Sigmoid colon (tissue), 7 donors: ENCODE measurements around the gene TTC12. TPM values are rescaled to one million over a fixed set of nuclear protein-coding genes. Genes with fewer than 3 reads are reported as not detected.
A peak's percentile ranks its signal among the peaks of the same experiment; 100 is the strongest.

Experiments
- DNase-seq: peaks from one replicate; pipeline ENCODE4 v3.0.0-alpha.2; 2019
- H3K27ac ChIP-seq, 4 donors: fragments of 200-600 bp; sonication (generic); one replicate each; pipeline ENCODE4 v1.5.1; 2016 to 2019; ENCODE audit warnings: mild to moderate bottlenecking in 1 of 4
- H3K27me3 ChIP-seq, 3 donors: fragments of 200-600 bp; sonication (generic); one replicate each; pipeline ENCODE4 v1.5.1; 2019; ENCODE audit warnings: mild to moderate bottlenecking in 1 of 3
- H3K36me3 ChIP-seq, 4 donors: fragments of 200-600 bp; sonication (generic); one replicate each; pipeline ENCODE4 v1.5.1; 2016 to 2019
- H3K4me1 ChIP-seq, 4 donors: fragments of 200-600 bp; sonication (generic); one replicate each; pipeline ENCODE4 v1.5.1; 2017 to 2019
- H3K4me3 ChIP-seq, 4 donors: fragments of 200-600 bp; sonication (generic); one replicate each; pipeline ENCODE4 v1.5.1; 2017 to 2019; ENCODE audit warnings: mild to moderate bottlenecking in 2 of 4, moderate library complexity in 1 of 4
- H3K9me3 ChIP-seq, 4 donors: fragments of 200-600 bp in 3 of 4; sonication (generic) in 3 of 4; one replicate each; pipeline versions ENCODE4 v1.5.1 to v1.6.1; 2013 to 2019
- CTCF ChIP-seq, 4 experiments: fragments of 450-650 bp in 3 of 4; fragments of 200-600 bp in 1 of 4; IDR thresholded peaks; one replicate each; pipeline ENCODE4 v1.5.1; 2016 to 2019; ENCODE audit warnings: antibody characterized with exemption in 4 of 4, mild to moderate bottlenecking in 3 of 4, moderate library complexity in 2 of 4
- EP300 ChIP-seq, 4 donors: sonication (generic); formaldehyde crosslinking; IDR thresholded peaks; one replicate each; pipeline ENCODE4 v1.6.1; 2017; ENCODE audit warnings: antibody characterized with exemption in 4 of 4
- POLR2A ChIP-seq, 2 donors: fragments of 450-650 bp; IDR thresholded peaks; one replicate each; pipeline ENCODE4 v1.6.1; 2016; ENCODE audit warnings: antibody characterized with exemption in 2 of 2, mild to moderate bottlenecking in 2 of 2, moderate library complexity in 2 of 2
- POLR2AphosphoS5 ChIP-seq, 4 donors: sonication (generic); formaldehyde crosslinking; IDR thresholded peaks; one replicate each; pipeline ENCODE4 v1.6.1; 2017; ENCODE audit warnings: antibody characterized with exemption in 4 of 4
- WGBS, 2 donors: extraction: QIAGEN DNeasy Blood & Tissue Kit; methylation state at CpG; one replicate each; pipeline ENCODE4 v1.1.7; 2013; 5-methylcytosine and 5-hydroxymethylcytosine counted together
- intact Hi-C: fragments of 100-400 bp; cut with DNase I; formaldehyde crosslinking; loops from one replicate; pipeline ENCODE4 v1.15.1; 2023
- polyA plus RNA-seq, 3 donors: library from polyadenylated mRNA; stranded (reverse); fragments of 200-250 nt; gene quantifications; one replicate each; pipeline ENCODE4 v1.2.3, GENCODE V29; 2013
- total RNA-seq, 4 donors: library from RNA; depleted of rRNA; stranded (reverse); fragments of >200 nt; gene quantifications; one replicate each; pipeline ENCODE4 v1.1.0, GENCODE V29; 2016
- donor health status: healthy with polysubstance abuse.
- donor health status: Bipolar disorder and iron deficiency.
- donor health status: healthy.

The TTC12 gene
- total and polyA plus RNA-seq, 7 donors: 3.6 to 22.4 (median 8.9) TPM

- no peaks in the 10 kb centered on the region for H3K36me3 ChIP-seq
Observed at GRCh38 chr11:113397821-113398220, 83.4 kb downstream of the TTC12 start.

GRCh38 chr11:113398669-113399430, 84.5 kb downstream of the TTC12 start:
- H3K36me3 ChIP-seq: no peaks in the 10 kb centered on the region
- no peaks in the 10 kb centered on the region for H3K27me3 ChIP-seq
- no peaks in the 10 kb centered on the region for H3K4me1 ChIP-seq
- no peak overlapping the region for H3K27ac ChIP-seq
- TF ChIP-seq EP300 (IDR thresholded peaks at IDR 0.05) (no peak), POLR2AphosphoS5 (IDR thresholded peaks at IDR 0.05) (no peak), CTCF (IDR thresholded peaks at IDR 0.05) (no peak), POLR2A (IDR thresholded peaks at IDR 0.05) (no peak)
- H3K4me3 ChIP-seq: no peak overlapping the region
- DNase-seq: no peak
- H3K9me3 ChIP-seq: no peaks in the 10 kb centered on the region
- WGBS, 2 donors: 87 to 89% methylated on average over 24 of the region's 24 CpGs
- intact Hi-C loops: no loop called here

More at GRCh38 chr11:113397821-113398220, 83.4 kb downstream of the TTC12 start:
- no peak for TF ChIP-seq POLR2AphosphoS5 (IDR thresholded peaks at IDR 0.05)
- no peak for TF ChIP-seq EP300 (IDR thresholded peaks at IDR 0.05)
- no peak for TF ChIP-seq CTCF (IDR thresholded peaks at IDR 0.05)
- no peak for TF ChIP-seq POLR2A (IDR thresholded peaks at IDR 0.05)
- Histone ChIP-seq H3K4me1 (no peaks in the 10 kb centered on the region), H3K9me3 (no peaks in the 10 kb centered on the region), H3K4me3 (no peak overlapping the region), H3K27me3 (no peaks in the 10 kb centered on the region), H3K27ac (no peak overlapping the region)
- intact Hi-C loops: no loop called here
- no peak for DNase-seq
- WGBS, 2 donors: 89 to 91% methylated on average over 4 of the region's 4 CpGs

- DNase-seq: no peak
- no peaks in the 10 kb centered on the region for H3K36me3 ChIP-seq
- no peak overlapping the region for H3K4me3 ChIP-seq
- 71 to 79% methylated on average over 5 of the region's 5 CpGs for WGBS, 2 donors
- intact Hi-C loops: no loop called here
- H3K4me1 ChIP-seq: no peaks in the 10 kb centered on the region
- no peak overlapping the region for H3K27ac ChIP-seq
- H3K27me3 ChIP-seq: no peaks in the 10 kb centered on the region
- H3K9me3 ChIP-seq: no peaks in the 10 kb centered on the region
- TF ChIP-seq CTCF (IDR thresholded peaks at IDR 0.05): no peak
- TF ChIP-seq POLR2A (IDR thresholded peaks at IDR 0.05): no peak
- no peak for TF ChIP-seq EP300 (IDR thresholded peaks at IDR 0.05)
- no peak for TF ChIP-seq POLR2AphosphoS5 (IDR thresholded peaks at IDR 0.05)
Observed at GRCh38 chr11:113400631-113401230, 86.3 kb downstream of the TTC12 start.

GRCh38 chr11:113401718-113402117, 87.3 kb downstream of the TTC12 start:
- WGBS, 2 donors: 8 to 17% methylated on average over 2 of the region's 2 CpGs
- H3K4me1 ChIP-seq: no peaks in the 10 kb centered on the region
- TF ChIP-seq POLR2AphosphoS5 (IDR thresholded peaks at IDR 0.05): no peak
- no peak for TF ChIP-seq POLR2A (IDR thresholded peaks at IDR 0.05)
- no peak for TF ChIP-seq EP300 (IDR thresholded peaks at IDR 0.05)
- H3K27me3 ChIP-seq: no peaks in the 10 kb centered on the region
- no peak for DNase-seq
- H3K9me3 ChIP-seq: no peaks in the 10 kb centered on the region
- intact Hi-C loops: no loop called here
- no peak overlapping the region for H3K27ac ChIP-seq
- no peaks in the 10 kb centered on the region for H3K36me3 ChIP-seq
- no peak overlapping the region for H3K4me3 ChIP-seq

DNA sequence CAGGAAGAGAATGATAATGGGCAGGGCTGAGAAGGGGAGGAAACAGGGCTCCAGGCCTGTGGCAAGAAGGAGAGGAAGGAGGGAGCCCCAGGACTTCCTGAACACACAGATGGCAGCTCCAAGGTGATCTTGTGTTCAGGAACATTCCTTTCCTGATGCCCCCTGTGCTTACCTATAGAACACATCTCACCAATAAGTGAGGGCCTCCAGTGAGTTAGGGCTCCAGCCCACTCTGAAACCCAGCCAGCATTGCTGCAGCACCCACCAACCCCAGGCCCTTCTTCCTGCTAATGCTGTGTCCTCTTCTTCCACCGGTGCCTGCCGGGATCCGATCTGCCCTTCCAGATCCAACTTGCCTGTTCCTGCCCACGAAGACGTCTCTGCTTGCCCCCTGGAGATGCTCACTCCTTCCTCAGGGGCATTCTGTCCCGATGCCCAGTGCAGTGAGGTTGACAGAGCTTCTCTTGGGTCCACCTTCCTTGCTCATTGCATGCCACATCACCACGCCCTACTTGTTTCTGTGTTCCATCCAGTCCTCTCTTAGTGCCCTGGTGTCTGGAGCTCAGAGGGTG, 90.6 kb downstream of the TTC12 start:
- Histone ChIP-seq H3K4me1 (no peaks in the 10 kb centered on the region), H3K36me3 (no peaks in the 10 kb centered on the region), H3K4me3 (no peak overlapping the region), H3K27me3 (no peaks in the 10 kb centered on the region), H3K9me3 (no peaks in the 10 kb centered on the region), H3K27ac (no peak overlapping the region)
- intact Hi-C loops: no loop called here
- WGBS, 2 donors: 89 to 93% methylated on average over 7 of the region's 7 CpGs
- peak; percentile 57 for DNase-seq
- TF ChIP-seq POLR2AphosphoS5 (IDR thresholded peaks at IDR 0.05) (no peak), EP300 (IDR thresholded peaks at IDR 0.05) (no peak), POLR2A (IDR thresholded peaks at IDR 0.05) (no peak), CTCF (IDR thresholded peaks at IDR 0.05) (no peak)
